KMS-11 (cell line): ENCODE measurements around the gene PCSK9.

Experiments
- H2AFZ ChIP-seq: fragments of 200-600 bp; sonication (generic); 2 replicates; pipeline ENCODE4 v1.6.1; 2016; ENCODE audit warnings: antibody characterized with exemption, mixed run types, low read depth
- H3K27ac ChIP-seq: fragments of 200-600 bp; sonication (generic); 2 replicates; pipeline ENCODE4 v1.6.1; 2016; ENCODE audit warnings: mild to moderate bottlenecking, mixed run types
- H3K27me3 ChIP-seq: fragments of 200-600 bp; sonication (generic); 2 replicates; pipeline ENCODE4 v1.6.1; 2017; ENCODE audit warnings: mild to moderate bottlenecking, low read depth, mixed run types, moderate library complexity; ENCODE audit not compliant: insufficient read depth
- H3K36me3 ChIP-seq: fragments of 200-600 bp; sonication (generic); 2 replicates; pipeline ENCODE4 v1.6.1; 2017; ENCODE audit warnings: mild to moderate bottlenecking, mixed run types; ENCODE audit not compliant: insufficient read depth
- H3K4me1 ChIP-seq: fragments of 200-600 bp; sonication (generic); 2 replicates; pipeline ENCODE4 v1.6.1; 2016; ENCODE audit warnings: mild to moderate bottlenecking, low read depth, mixed run types; ENCODE audit not compliant: poor library complexity, severe bottlenecking
- H3K4me2 ChIP-seq: fragments of 200-600 bp; sonication (generic); 2 replicates; pipeline ENCODE4 v1.7.0; 2016; ENCODE audit warnings: mild to moderate bottlenecking, mixed run types
- H3K4me3 ChIP-seq: fragments of 200-600 bp; sonication (generic); IDR thresholded peaks from 2 replicates; pipeline ENCODE4 v1.6.1; 2017; ENCODE audit warnings: low read depth, low read length, mixed read lengths; ENCODE audit not compliant: insufficient read depth
- H3K79me2 ChIP-seq: fragments of 200-600 bp; sonication (generic); 2 replicates; pipeline ENCODE4 v1.6.1; 2016; ENCODE audit warnings: low read depth, mixed run types; ENCODE audit not compliant: insufficient read depth
- H3K9ac ChIP-seq: fragments of 200-600 bp; sonication (generic); 2 replicates; pipeline ENCODE4 v1.6.1; 2016; ENCODE audit warnings: mild to moderate bottlenecking, mixed run types
- H4K20me1 ChIP-seq: fragments of 200-600 bp; sonication (generic); 2 replicates; pipeline ENCODE4 v1.6.1; 2016; ENCODE audit warnings: mild to moderate bottlenecking, mixed run types; ENCODE audit not compliant: insufficient read depth
- CTCF ChIP-seq: fragments of 200-600 bp; sonication (generic); conservative IDR thresholded peaks from 2 replicates; pipeline ENCODE4 v1.6.1; 2017; ENCODE audit warnings: low read depth, mild to moderate bottlenecking, antibody characterized with exemption, low read length, moderate library complexity, mixed read lengths

The PCSK9 gene

GRCh38 chr1:55034476-55035133 lies 4.7 kb upstream of the PCSK9 start:
- H3K27ac ChIP-seq: no peak overlapping the region
- no peak overlapping the region for H2AFZ ChIP-seq
- no peak overlapping the region for H3K4me2 ChIP-seq
- H3K4me1 ChIP-seq: no peaks in the 10 kb centered on the region
- no peak overlapping the region for H3K4me3 ChIP-seq
- H3K9ac ChIP-seq: no peak overlapping the region
- no peaks in the 10 kb centered on the region for H3K36me3 ChIP-seq
- no peaks in the 10 kb centered on the region for H3K79me2 ChIP-seq
- H3K27me3 ChIP-seq: no peaks in the 10 kb centered on the region
- H4K20me1 ChIP-seq: no peaks in the 10 kb centered on the region
- TF ChIP-seq CTCF: no peak

GRCh38 chr1:55035904-55036303 lies 3.4 kb upstream of the PCSK9 start:
- no peak overlapping the region for H3K4me2 ChIP-seq
- no peak overlapping the region for H3K4me3 ChIP-seq
- H3K36me3 ChIP-seq: no peaks in the 10 kb centered on the region
- no peaks in the 10 kb centered on the region for H4K20me1 ChIP-seq
- no peak overlapping the region for H3K9ac ChIP-seq
- H2AFZ ChIP-seq: no peak overlapping the region
- TF ChIP-seq CTCF: no peak
- no peaks in the 10 kb centered on the region for H3K4me1 ChIP-seq
- no peaks in the 10 kb centered on the region for H3K27me3 ChIP-seq
- H3K79me2 ChIP-seq: no peaks in the 10 kb centered on the region
- no peak overlapping the region for H3K27ac ChIP-seq

- no peak overlapping the region for H3K4me3 ChIP-seq
- H3K9ac ChIP-seq: no peak overlapping the region
- no peaks in the 10 kb centered on the region for H3K79me2 ChIP-seq
- H3K4me1 ChIP-seq: no peaks in the 10 kb centered on the region
- no peak overlapping the region for H3K27ac ChIP-seq
- H3K4me2 ChIP-seq: no peak overlapping the region
- H4K20me1 ChIP-seq: no peaks in the 10 kb centered on the region
- H3K27me3 ChIP-seq: no peaks in the 10 kb centered on the region
- TF ChIP-seq CTCF: no peak
- H2AFZ ChIP-seq: no peak overlapping the region
- H3K36me3 ChIP-seq: no peaks in the 10 kb centered on the region
These were observed 1.4 kb upstream of the PCSK9 start for GRCh38 chr1:55037733-55038551.

- no peaks in the 10 kb centered on the region for H3K36me3 ChIP-seq
- H3K27me3 ChIP-seq: no peaks in the 10 kb centered on the region
- no peaks in the 10 kb centered on the region for H4K20me1 ChIP-seq
- no peak for TF ChIP-seq CTCF
- no peak overlapping the region for H3K4me3 ChIP-seq
- no peaks in the 10 kb centered on the region for H3K4me1 ChIP-seq
- H3K27ac ChIP-seq: no peak overlapping the region
- no peak overlapping the region for H3K4me2 ChIP-seq
- no peak overlapping the region for H2AFZ ChIP-seq
- H3K9ac ChIP-seq: no peak overlapping the region
- H3K79me2 ChIP-seq: no peaks in the 10 kb centered on the region
These were observed 853 bp upstream of the PCSK9 start for GRCh38 chr1:55038552-55038838.
